ENCODE data around the gene MTHFD2.

The MTHFD2 gene

GRCh38 chr2:74198461-74199274 lies at the start of gene MTHFD2:
MTHFD2 (plus strand) TSS chr2:74198615; CDS start chr2:74198642, 27 bp downstream.
- TF ChIP-seq, protein P1, sequence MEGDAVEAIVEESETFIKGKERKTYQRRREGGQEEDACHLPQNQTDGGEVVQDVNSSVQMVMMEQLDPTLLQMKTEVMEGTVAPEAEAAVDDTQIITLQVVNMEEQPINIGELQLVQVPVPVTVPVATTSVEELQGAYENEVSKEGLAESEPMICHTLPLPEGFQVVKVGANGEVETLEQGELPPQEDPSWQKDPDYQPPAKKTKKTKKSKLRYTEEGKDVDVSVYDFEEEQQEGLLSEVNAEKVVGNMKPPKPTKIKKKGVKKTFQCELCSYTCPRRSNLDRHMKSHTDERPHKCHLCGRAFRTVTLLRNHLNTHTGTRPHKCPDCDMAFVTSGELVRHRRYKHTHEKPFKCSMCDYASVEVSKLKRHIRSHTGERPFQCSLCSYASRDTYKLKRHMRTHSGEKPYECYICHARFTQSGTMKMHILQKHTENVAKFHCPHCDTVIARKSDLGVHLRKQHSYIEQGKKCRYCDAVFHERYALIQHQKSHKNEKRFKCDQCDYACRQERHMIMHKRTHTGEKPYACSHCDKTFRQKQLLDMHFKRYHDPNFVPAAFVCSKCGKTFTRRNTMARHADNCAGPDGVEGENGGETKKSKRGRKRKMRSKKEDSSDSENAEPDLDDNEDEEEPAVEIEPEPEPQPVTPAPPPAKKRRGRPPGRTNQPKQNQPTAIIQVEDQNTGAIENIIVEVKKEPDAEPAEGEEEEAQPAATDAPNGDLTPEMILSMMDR (IDR thresholded peaks at IDR 0.05), result peak; percentile 88
- Mint-ChIP-seq H3K27me3 (ENCODE audit: low read depth, poor library complexity) (peaks cover 12% of the 10 kb centered on the region), H3K27ac (peak within 1 kb of the TSS; percentile 99), H3K9me3 (peaks cover 7% of the 10 kb centered on the region), H3K4me3 (peak within 1 kb of the TSS; percentile 96), H3K36me3 (ENCODE audit: low read depth) (peaks cover 12% of the 10 kb centered on the region), H3K4me1 (peaks cover 44% of the 10 kb centered on the region)
- DNase-seq, result peak; percentile 94

DNA sequence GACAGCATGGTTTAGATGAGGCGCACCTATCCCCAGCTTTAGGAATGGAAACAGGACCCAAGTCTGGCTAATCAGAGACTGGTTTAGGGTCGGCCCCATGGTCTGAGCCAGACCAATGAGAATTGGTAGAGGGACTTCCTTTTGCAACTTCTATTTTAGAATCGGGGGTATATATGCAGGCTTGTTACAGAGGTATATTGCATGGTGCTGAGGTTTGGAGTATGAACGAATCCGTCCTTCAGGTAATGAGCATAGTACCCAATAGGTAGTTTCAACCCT lies 49.2 kb upstream of the MTHFD2 start:
- Mint-ChIP-seq H3K4me1 (peaks cover 4% of the 10 kb centered on the region), H3K9me3 (no peaks in the 10 kb centered on the region), H3K27ac (no peak overlapping the region), H3K27me3 (ENCODE audit: low read depth, poor library complexity) (peaks cover 8% of the 10 kb centered on the region), H3K4me3 (no peak overlapping the region), H3K36me3 (ENCODE audit: low read depth) (peaks cover 16% of the 10 kb centered on the region)
- TF ChIP-seq, protein P1 (IDR thresholded peaks at IDR 0.05), result no peak
- no peak for DNase-seq

DNA sequence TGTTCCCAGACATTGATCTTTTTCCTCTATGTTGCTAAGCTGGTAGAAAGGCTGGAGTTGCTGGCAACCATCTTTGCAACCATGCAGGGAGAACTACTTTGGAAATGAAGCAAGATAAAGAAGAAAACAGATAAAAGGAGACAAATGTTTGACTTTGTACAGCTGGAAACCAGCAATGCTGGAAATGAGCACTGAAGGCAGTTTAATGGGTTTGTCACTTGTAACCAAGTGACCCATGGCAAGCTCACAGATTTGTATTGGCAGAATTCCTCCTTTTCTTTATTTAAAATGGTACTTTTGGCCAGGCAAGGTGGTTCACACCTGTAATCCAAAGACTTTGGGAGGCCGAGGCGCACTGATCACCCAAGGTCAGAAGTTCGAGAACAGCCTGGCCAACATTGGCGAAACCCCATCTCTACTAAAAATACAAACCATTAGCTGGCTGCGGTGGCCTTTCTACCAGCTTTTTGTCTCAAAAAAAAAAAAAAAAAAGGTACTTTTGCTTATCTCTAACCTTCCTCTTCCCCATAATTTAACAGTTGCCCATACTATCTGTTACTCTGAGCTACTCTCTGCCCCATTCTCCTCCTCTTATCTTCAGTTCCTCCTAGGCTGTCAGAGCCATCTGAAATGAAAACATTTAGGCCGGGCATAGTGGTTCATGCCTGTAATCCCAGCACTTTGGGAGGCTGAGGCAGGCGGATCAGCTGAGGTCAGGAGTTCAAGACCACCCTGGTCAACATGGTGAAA lies 48.7 kb upstream of the MTHFD2 start:
- Mint-ChIP-seq H3K36me3 (ENCODE audit: low read depth) (peaks cover 16% of the 10 kb centered on the region), H3K27me3 (ENCODE audit: low read depth, poor library complexity) (peaks cover 8% of the 10 kb centered on the region), H3K27ac (no peak overlapping the region), H3K4me3 (peak overlapping the region; percentile 63), H3K9me3 (no peaks in the 10 kb centered on the region), H3K4me1 (peaks cover 4% of the 10 kb centered on the region)
- no peak for DNase-seq
- TF ChIP-seq, protein P1 (IDR thresholded peaks at IDR 0.05), result no peak

- H3K4me3 Mint-ChIP-seq, result no peak overlapping the region
Measured at GRCh38 chr2:74152954-74153353, 45.5 kb upstream of the MTHFD2 start.

GRCh38 chr2:74155830-74156229 lies 42.6 kb upstream of the MTHFD2 start:
- H3K36me3 Mint-ChIP-seq (ENCODE audit: low read depth), result peaks cover 61% of the 10 kb centered on the region
- H3K27ac Mint-ChIP-seq, result no peak overlapping the region
- H3K27me3 Mint-ChIP-seq (ENCODE audit: low read depth, poor library complexity), result no peaks in the 10 kb centered on the region
- no peaks in the 10 kb centered on the region for H3K4me1 Mint-ChIP-seq
- TF ChIP-seq, protein P1 (IDR thresholded peaks at IDR 0.05), result no peak
- DNase-seq, result no peak
- no peaks in the 10 kb centered on the region for H3K9me3 Mint-ChIP-seq
- no peak overlapping the region for H3K4me3 Mint-ChIP-seq

More at GRCh38 chr2:74152954-74153353, 45.5 kb upstream of the MTHFD2 start:
- H3K36me3 Mint-ChIP-seq (ENCODE audit: low read depth), result peaks cover 47% of the 10 kb centered on the region
- H3K27me3 Mint-ChIP-seq (ENCODE audit: low read depth, poor library complexity), result peaks cover 8% of the 10 kb centered on the region
- no peak for DNase-seq
- H3K4me1 Mint-ChIP-seq, result peaks cover 4% of the 10 kb centered on the region
- no peaks in the 10 kb centered on the region for H3K9me3 Mint-ChIP-seq
- no peak overlapping the region for H3K27ac Mint-ChIP-seq
- TF ChIP-seq, protein P1 (IDR thresholded peaks at IDR 0.05), result no peak

All from nephron progenitor cell (in vitro differentiated cells).